Suprapubic skin (tissue), 4 donors: ENCODE data around the gene KRTAP10-7. TPM values are rescaled to one million over a fixed set of nuclear protein-coding genes. Genes with fewer than 3 reads are reported as not detected.
"Not testable (repeated sequence)": the region's sequence is repeated elsewhere in the genome, so short reads cannot be mapped to it uniquely, and the experiment has no call there.

Source experiments
- DNase-seq, 2 donors: peaks; one replicate each; pipeline ENCODE4 v3.0.0-alpha.2; 2019; ENCODE audit warnings: low spot score in 2 of 2
- H3K27ac ChIP-seq: fragments of 200-600 bp; sonication (generic); one replicate; pipeline ENCODE4 v1.5.1; 2019
- H3K27me3 ChIP-seq: fragments of 200-600 bp; sonication (generic); one replicate; pipeline ENCODE4 v1.5.1; 2019
- H3K36me3 ChIP-seq: fragments of 200-600 bp; sonication (generic); one replicate; pipeline ENCODE4 v1.5.1; 2019
- H3K4me1 ChIP-seq: fragments of 200-600 bp; sonication (generic); one replicate; pipeline ENCODE4 v1.5.1; 2019
- H3K4me3 ChIP-seq: fragments of 200-600 bp; sonication (generic); one replicate; pipeline ENCODE4 v1.5.1; 2019; ENCODE audit warnings: mild to moderate bottlenecking
- H3K9me3 ChIP-seq: fragments of 200-600 bp; sonication (generic); one replicate; pipeline ENCODE4 v1.5.1; 2019
- CTCF ChIP-seq, 2 donors: fragments of 200-600 bp in 1 of 2; fragments of 450-650 bp in 1 of 2; sonication (generic) in 1 of 2; IDR thresholded peaks; one replicate each; pipeline ENCODE4 v1.5.1; 2016 to 2019; ENCODE audit warnings: antibody characterized with exemption in 2 of 2, mild to moderate bottlenecking in 1 of 2, moderate library complexity in 1 of 2
- EP300 ChIP-seq: sonication (generic); formaldehyde crosslinking; IDR thresholded peaks from one replicate; pipeline ENCODE4 v1.6.1; 2017; ENCODE audit warnings: antibody characterized with exemption
- POLR2A ChIP-seq, 2 donors: fragments of 450-650 bp; IDR thresholded peaks; one replicate each; pipeline ENCODE4 v1.6.1; 2017; ENCODE audit warnings: antibody characterized with exemption in 2 of 2, mild to moderate bottlenecking in 2 of 2, moderate library complexity in 2 of 2
- POLR2AphosphoS5 ChIP-seq, 3 donors: sonication (generic); formaldehyde crosslinking; IDR thresholded peaks; one replicate each; pipeline ENCODE4 v1.6.1; 2017; ENCODE audit warnings: antibody characterized with exemption in 3 of 3
- WGBS: methylation state at CpG from one replicate; pipeline ENCODE4 v1.1.5; 2018; 5-methylcytosine and 5-hydroxymethylcytosine counted together
- total RNA-seq, 4 donors: library from RNA; depleted of rRNA; stranded (reverse); fragments of >200 nt; gene quantifications; one replicate each; pipeline ENCODE4 v1.1.0, GENCODE V29; 2016

KRTAP10-7 gene
- total RNA-seq, 4 donors from 2014 or later: 3.7 to 12.9 (median 4.2) TPM; not detected in 1

- no peaks in the 10 kb centered on the region for H3K36me3 ChIP-seq
- TF ChIP-seq POLR2A (IDR thresholded peaks at IDR 0.05) (no peak), CTCF (IDR thresholded peaks at IDR 0.05) (no peak), POLR2AphosphoS5 (IDR thresholded peaks at IDR 0.05) (no peak), EP300 (no peak)
- H3K4me3 ChIP-seq: no peak overlapping the region
- no peak for DNase-seq
- 67% methylated on average over 12 of the region's 13 CpGs for WGBS
- H3K4me1 ChIP-seq: peaks cover 13% of the 10 kb centered on the region
- no peak overlapping the region for H3K27ac ChIP-seq
- H3K27me3 ChIP-seq: peaks cover 64% of the 10 kb centered on the region
- no peaks in the 10 kb centered on the region for H3K9me3 ChIP-seq
These were observed 45.1 kb upstream of the KRTAP10-7 start for GRCh38 chr21:44555200-44555875.

GRCh38 chr21:44556879-44557278 is 43.5 kb upstream of the KRTAP10-7 start:
- Histone ChIP-seq H3K27ac (no peak overlapping the region), H3K36me3 (no peaks in the 10 kb centered on the region), H3K9me3 (no peaks in the 10 kb centered on the region), H3K4me1 (no peaks in the 10 kb centered on the region), H3K4me3 (no peak overlapping the region), H3K27me3 (peaks cover 49% of the 10 kb centered on the region)
- TF ChIP-seq POLR2A (IDR thresholded peaks at IDR 0.05) (no peak), CTCF (IDR thresholded peaks at IDR 0.05) (no peak), POLR2AphosphoS5 (IDR thresholded peaks at IDR 0.05) (no peak), EP300 (no peak)
- DNase-seq: no peak
- WGBS: 81% methylated on average over 9 of the region's 9 CpGs

- Histone ChIP-seq H3K9me3 (no peaks in the 10 kb centered on the region), H3K36me3 (no peaks in the 10 kb centered on the region), H3K27ac (no peak overlapping the region), H3K4me3 (no peak overlapping the region), H3K4me1 (no peaks in the 10 kb centered on the region), H3K27me3 (peaks cover 41% of the 10 kb centered on the region)
- DNase-seq: no peak
- WGBS: 71% methylated on average over 21 of the region's 30 CpGs
- TF ChIP-seq CTCF (IDR thresholded peaks at IDR 0.05) (no peak), POLR2A (IDR thresholded peaks at IDR 0.05) (no peak), EP300 (no peak), POLR2AphosphoS5 (IDR thresholded peaks at IDR 0.05) (no peak)
These were observed 42.7 kb upstream of the KRTAP10-7 start for GRCh38 chr21:44557491-44558328.

GRCh38 chr21:44558329-44558675 is 42.1 kb upstream of the KRTAP10-7 start:
- not testable (repeated sequence) for H3K9me3 ChIP-seq, H3K4me1 ChIP-seq, H3K27ac ChIP-seq, DNase-seq, H3K36me3 ChIP-seq, H3K4me3 ChIP-seq
- WGBS: 71% methylated on average over 7 of the region's 10 CpGs
- peaks cover 38% of the 10 kb centered on the region for H3K27me3 ChIP-seq

GRCh38 chr21:44558695-44559094 is 41.7 kb upstream of the KRTAP10-7 start, which contains the start of gene KRTAP10-3:
KRTAP10-3 (minus strand) TSS chr21:44558795; CDS start chr21:44558715, 80 bp downstream.
- Histone ChIP-seq H3K27me3 (peaks cover 38% of the 10 kb centered on the region), H3K27ac (no peak within 1 kb of the TSS), H3K36me3 (no peaks in the 10 kb centered on the region), H3K4me1 (no peaks in the 10 kb centered on the region), H3K9me3 (no peaks in the 10 kb centered on the region), H3K4me3 (no peak within 1 kb of the TSS)
- WGBS: 66% methylated on average over 4 of the region's 5 CpGs
- TF ChIP-seq CTCF (IDR thresholded peaks at IDR 0.05): no peak
- no peak for TF ChIP-seq EP300
- TF ChIP-seq POLR2A (IDR thresholded peaks at IDR 0.05): no peak
- TF ChIP-seq POLR2AphosphoS5 (IDR thresholded peaks at IDR 0.05): no peak
- no peak for DNase-seq
